ENCODE results near the gene CDH4. TPM values are rescaled to one million over a fixed set of nuclear protein-coding genes. Genes with fewer than 3 reads are reported as not detected.

CDH4 gene
- total RNA-seq, 1 experiment from 2014 or later: 25.0 TPM

DNA sequence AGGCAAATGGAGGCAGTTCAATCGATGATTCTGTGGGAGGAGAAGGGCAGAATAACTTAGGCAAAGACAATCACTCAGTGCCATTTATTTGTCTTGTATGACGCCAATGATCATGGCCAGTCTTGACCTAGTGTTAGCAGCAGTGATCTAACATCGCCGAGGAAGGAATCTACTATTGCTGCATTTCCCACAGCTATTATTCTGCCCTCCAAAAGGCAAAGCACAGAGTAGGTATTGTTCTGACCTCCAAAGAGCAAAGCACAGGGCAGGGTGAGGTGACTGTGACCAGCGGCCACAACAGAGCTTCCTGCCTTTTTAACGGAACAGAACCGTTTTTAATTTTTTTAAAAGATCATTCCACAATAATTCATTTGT is 235.9 kb downstream of the CDH4 start:
- H3K36me3 Mint-ChIP-seq (ENCODE audit: insufficient read depth, unreplicated experiment): no peaks in the 10 kb centered on the region
- POLR2A ChIA-PET: no interaction called here
- TF ChIP-seq, protein P1, sequence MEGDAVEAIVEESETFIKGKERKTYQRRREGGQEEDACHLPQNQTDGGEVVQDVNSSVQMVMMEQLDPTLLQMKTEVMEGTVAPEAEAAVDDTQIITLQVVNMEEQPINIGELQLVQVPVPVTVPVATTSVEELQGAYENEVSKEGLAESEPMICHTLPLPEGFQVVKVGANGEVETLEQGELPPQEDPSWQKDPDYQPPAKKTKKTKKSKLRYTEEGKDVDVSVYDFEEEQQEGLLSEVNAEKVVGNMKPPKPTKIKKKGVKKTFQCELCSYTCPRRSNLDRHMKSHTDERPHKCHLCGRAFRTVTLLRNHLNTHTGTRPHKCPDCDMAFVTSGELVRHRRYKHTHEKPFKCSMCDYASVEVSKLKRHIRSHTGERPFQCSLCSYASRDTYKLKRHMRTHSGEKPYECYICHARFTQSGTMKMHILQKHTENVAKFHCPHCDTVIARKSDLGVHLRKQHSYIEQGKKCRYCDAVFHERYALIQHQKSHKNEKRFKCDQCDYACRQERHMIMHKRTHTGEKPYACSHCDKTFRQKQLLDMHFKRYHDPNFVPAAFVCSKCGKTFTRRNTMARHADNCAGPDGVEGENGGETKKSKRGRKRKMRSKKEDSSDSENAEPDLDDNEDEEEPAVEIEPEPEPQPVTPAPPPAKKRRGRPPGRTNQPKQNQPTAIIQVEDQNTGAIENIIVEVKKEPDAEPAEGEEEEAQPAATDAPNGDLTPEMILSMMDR (IDR thresholded peaks at IDR 0.05; ENCODE audit: unreplicated experiment): no peak
- CTCF ChIA-PET: interaction anchor here (0.6 to 0.9 kb wide), 2 partner anchors 15 to 511 kb away, joined by 3 read pairs; no protein-coding TSS in a partner anchor
- no peaks in the 10 kb centered on the region for H3K9me3 Mint-ChIP-seq (ENCODE audit: unreplicated experiment)
- H3K4me3 Mint-ChIP-seq (ENCODE audit: unreplicated experiment): no peak overlapping the region
- H3K27me3 Mint-ChIP-seq (ENCODE audit: insufficient read depth, unreplicated experiment): no peaks in the 10 kb centered on the region
- DNase-seq (ENCODE audit: unreplicated experiment): no peak
- no TSS peak for BruUV-seq (replicated peaks)
- no peaks in the 10 kb centered on the region for H3K4me1 Mint-ChIP-seq (ENCODE audit: insufficient read depth, unreplicated experiment)
- no peak overlapping the region for H3K27ac Mint-ChIP-seq (ENCODE audit: low read depth, unreplicated experiment)
- intact Hi-C loops (cut with micrococcal nuclease): no loop called here

DNA sequence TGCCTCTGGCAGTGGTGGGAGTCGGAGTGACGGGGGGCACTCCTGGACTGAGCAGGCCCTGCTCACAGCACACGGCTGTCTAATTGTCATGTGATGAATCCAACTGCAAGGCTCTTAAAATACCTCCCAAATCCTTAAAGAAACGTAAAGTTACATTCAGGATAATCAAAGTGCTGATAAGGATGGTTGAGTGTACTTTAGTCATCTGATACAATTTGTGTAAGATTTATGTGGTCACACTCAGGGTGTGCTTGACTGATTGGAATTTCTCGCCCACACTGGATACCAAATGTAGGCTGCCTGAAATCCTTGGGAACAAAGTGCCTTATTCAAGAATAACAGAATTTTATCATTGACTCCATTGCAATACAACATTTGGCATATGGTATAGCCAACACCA is 238.7 kb downstream of the CDH4 start:
- no peaks in the 10 kb centered on the region for H3K9me3 Mint-ChIP-seq (ENCODE audit: unreplicated experiment)
- ChIA-PET POLR2A (no interaction called here), CTCF (no interaction called here)
- no peaks in the 10 kb centered on the region for H3K27me3 Mint-ChIP-seq (ENCODE audit: insufficient read depth, unreplicated experiment)
- intact Hi-C loops (cut with micrococcal nuclease): no loop called here
- no TSS peak for BruUV-seq (replicated peaks)
- no peak for DNase-seq (ENCODE audit: unreplicated experiment)
- no peak overlapping the region for H3K4me3 Mint-ChIP-seq (ENCODE audit: unreplicated experiment)
- TF ChIP-seq, protein P1 (IDR thresholded peaks at IDR 0.05; ENCODE audit: unreplicated experiment): no peak
- no peak overlapping the region for H3K27ac Mint-ChIP-seq (ENCODE audit: low read depth, unreplicated experiment)
- no peaks in the 10 kb centered on the region for H3K4me1 Mint-ChIP-seq (ENCODE audit: insufficient read depth, unreplicated experiment)
- H3K36me3 Mint-ChIP-seq (ENCODE audit: insufficient read depth, unreplicated experiment): no peaks in the 10 kb centered on the region

DNA sequence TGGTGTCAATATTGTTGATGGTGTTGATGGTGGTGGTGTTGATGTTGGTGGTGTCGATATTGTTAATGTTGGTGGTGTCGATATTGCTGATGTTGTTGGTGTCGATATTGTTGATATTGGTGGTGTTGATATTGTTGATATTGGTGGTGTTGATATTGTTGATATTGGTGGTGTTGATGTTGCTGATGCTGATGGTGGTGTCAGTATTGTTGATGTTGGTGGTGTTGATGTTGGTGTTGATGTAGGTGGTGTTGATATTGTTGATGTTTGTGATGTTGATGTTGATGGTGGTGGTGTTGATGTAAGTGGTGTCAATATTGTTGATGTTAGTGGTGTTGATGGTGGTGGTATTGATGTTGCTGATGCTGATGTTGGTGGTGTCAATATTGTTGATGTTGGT is 240.0 kb downstream of the CDH4 start:
- Mint-ChIP-seq H3K36me3 (ENCODE audit: insufficient read depth, unreplicated experiment) (no peaks in the 10 kb centered on the region), H3K27ac (ENCODE audit: low read depth, unreplicated experiment) (no peak overlapping the region), H3K4me1 (ENCODE audit: insufficient read depth, unreplicated experiment) (no peaks in the 10 kb centered on the region), H3K27me3 (ENCODE audit: insufficient read depth, unreplicated experiment) (no peaks in the 10 kb centered on the region), H3K4me3 (ENCODE audit: unreplicated experiment) (no peak overlapping the region), H3K9me3 (ENCODE audit: unreplicated experiment) (no peaks in the 10 kb centered on the region)
- ChIA-PET POLR2A (no interaction called here), CTCF (no interaction called here)
- DNase-seq (ENCODE audit: unreplicated experiment): no peak
- intact Hi-C loops (cut with micrococcal nuclease): no loop called here
- TF ChIP-seq, protein P1 (IDR thresholded peaks at IDR 0.05; ENCODE audit: unreplicated experiment): no peak
- BruUV-seq (replicated peaks): no TSS peak

DNA sequence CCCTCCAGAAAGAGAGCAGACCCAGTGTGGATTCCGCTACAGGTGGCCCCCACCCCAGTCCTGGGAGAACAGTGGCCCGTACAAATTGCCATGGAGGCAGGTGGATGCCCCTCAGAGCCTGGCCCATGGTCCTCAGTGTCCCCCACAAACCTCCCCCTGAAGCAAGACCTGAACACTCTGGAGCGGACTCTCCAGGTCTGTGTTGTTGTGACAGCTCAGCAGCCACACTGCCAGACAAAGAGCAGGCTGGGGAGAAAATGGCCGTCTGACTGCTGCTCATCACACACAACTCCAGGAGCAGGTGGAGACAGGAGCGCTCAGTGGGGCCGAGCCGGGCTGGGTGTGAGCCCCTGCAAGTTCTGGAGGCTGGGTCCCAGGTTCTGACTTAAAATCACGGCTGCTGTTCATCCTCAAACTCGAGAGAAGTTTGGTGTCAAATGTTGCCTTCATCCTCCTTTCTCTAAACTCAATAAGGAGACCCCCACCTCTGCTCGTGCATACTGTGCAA is 241.8 kb downstream of the CDH4 start:
- no peak for DNase-seq (ENCODE audit: unreplicated experiment)
- no TSS peak for BruUV-seq (replicated peaks)
- H3K27me3 Mint-ChIP-seq (ENCODE audit: insufficient read depth, unreplicated experiment): no peaks in the 10 kb centered on the region
- H3K36me3 Mint-ChIP-seq (ENCODE audit: insufficient read depth, unreplicated experiment): no peaks in the 10 kb centered on the region
- ChIA-PET CTCF (interaction anchor here (0.6 kb wide), 1 partner anchor 40 kb away, joined by 4 read pairs; no protein-coding TSS in a partner anchor), POLR2A (no interaction called here)
- H3K4me1 Mint-ChIP-seq (ENCODE audit: insufficient read depth, unreplicated experiment): no peaks in the 10 kb centered on the region
- H3K9me3 Mint-ChIP-seq (ENCODE audit: unreplicated experiment): no peaks in the 10 kb centered on the region
- H3K27ac Mint-ChIP-seq (ENCODE audit: low read depth, unreplicated experiment): no peak overlapping the region
- intact Hi-C loops (cut with micrococcal nuclease): no loop called here
- H3K4me3 Mint-ChIP-seq (ENCODE audit: unreplicated experiment): no peak overlapping the region
- TF ChIP-seq, protein P1 (IDR thresholded peaks at IDR 0.05; ENCODE audit: unreplicated experiment): no peak

Data from MCF 10A (cell line).